ENCODE data around the gene SLC35B3. TPM values are rescaled to one million over a fixed set of nuclear protein-coding genes. Genes with fewer than 3 reads are reported as not detected.
A peak's percentile ranks its signal among the peaks of the same experiment; 100 is the strongest.
"Not testable (repeated sequence)": the region's sequence is repeated elsewhere in the genome, so short reads cannot be mapped to it uniquely, and the experiment has no call there.

The SLC35B3 gene
- total RNA-seq, result 19.3 and 24.7 TPM in 2 replicates

DNA sequence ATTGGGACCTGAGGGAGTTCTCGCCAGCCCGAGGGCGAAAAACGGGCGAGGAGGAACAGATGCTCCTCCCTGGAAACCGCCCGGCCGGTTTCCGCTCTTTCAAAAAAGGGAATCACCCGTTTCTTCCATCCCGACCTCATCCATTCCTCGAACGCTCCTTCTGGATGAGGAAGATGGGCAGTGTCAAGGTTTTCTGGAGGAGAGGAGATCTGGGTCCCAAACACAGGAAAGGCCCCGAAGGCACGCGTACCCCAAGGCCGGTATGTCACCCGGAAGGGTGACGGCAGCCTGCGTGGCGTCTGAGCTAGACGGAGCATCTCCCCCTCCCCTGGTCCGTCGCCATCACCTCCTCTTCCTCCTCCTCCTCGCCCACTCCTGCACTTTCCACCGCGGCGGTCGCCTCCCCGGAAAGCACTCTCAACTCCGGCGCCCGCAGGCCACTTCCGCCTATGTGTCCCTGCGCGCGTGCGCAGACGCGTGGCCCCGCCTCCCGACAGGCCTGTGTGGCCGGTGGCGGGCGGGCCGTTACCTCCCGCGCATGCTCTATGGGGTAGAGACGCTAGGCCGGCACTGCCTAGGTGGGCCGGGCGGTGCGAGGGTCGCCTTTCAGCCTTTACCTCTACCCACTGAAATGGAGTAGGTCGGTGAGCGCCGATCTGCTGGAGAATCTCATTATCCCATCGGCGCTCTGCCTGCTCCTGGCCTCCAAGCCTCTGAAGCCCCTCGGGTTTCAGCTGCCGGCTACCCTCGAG lies at the start of gene SLC35B3:
TSS of gene SLC35B3 (minus strand) at position 453 of the 752 bp plus-strand sequence.
- DNase-seq (ENCODE audit: low read depth, low spot score), result peak; percentile 60

DNA sequence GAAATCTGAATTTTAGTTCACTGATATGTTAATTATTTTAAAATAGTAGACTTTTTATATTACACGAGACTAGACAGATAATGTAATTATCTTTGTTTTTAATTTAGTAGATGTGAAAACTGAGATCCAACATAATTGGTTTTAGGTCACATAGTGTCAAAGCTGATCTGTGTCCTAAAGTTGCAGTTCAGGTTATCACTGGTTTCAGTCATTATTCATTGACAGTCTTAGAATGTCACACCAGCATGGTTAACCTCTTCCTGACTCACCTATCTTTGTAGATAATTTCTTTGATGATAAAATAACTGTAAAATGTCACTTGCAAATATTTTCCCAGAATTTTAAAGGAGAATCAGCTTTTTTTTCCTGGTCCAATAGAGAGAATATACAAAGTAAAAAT lies 48.3 kb upstream of the SLC35B3 start:
- no peak for DNase-seq (ENCODE audit: low read depth, low spot score)

DNA sequence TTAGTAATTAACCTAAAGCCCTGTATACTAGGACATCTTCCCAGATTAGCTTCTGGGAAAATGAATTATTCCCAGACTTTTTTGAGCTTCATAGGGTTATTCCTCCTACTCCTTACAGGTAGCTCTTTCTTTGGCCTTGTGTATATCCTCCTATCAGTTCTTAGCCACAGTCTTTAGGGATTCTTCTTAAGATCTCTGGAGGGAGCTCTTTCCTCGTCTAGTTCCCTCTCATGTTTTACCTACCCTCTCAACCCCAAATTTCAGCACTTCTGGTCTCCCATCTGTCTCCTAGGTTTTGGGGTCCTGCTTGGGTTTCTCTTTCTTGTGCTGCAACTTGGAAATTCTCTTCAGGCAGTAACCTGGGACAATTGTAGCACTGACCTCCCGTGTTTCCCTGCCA lies 46.4 kb upstream of the SLC35B3 start:
- DNase-seq (ENCODE audit: low read depth, low spot score), result no peak

DNA sequence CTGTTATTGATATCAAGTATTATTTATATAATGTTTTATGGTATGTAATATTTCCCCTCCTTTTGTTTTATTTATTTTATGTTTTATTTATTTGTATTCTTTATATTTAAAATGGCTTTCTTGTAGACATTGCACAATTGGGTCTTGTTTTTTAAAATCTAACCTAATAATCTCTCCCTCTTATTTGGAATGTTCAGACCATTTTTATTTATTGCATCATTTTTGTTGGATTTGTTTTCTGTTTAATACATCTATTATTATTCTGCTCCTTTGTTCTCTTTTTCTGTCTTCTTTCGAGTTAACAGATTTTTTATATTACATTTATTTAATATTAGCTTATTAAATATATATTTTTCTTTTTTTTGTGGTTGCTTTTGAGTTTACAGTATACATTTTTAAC lies 43.1 kb upstream of the SLC35B3 start:
- no peak for DNase-seq (ENCODE audit: low read depth, low spot score)

DNA sequence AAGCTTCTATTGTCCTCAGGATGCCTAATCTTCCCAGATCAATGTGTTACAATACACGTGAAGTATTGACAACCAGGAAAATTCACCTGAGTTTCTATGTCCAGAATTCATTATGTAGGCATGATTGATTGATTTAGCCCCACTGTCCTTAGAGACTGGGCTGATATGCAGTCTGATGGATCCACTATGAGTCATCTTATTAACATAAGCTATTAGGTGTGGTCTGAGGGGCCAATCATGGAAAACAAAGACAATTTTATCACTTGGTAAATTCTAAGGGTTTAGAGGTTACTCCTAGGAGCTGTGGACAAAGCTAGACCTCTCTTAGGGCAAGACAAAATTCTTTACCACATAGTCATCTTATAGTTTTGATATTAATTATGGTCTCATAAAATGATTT lies 41.3 kb upstream of the SLC35B3 start:
- DNase-seq (ENCODE audit: low read depth, low spot score), result no peak

DNA sequence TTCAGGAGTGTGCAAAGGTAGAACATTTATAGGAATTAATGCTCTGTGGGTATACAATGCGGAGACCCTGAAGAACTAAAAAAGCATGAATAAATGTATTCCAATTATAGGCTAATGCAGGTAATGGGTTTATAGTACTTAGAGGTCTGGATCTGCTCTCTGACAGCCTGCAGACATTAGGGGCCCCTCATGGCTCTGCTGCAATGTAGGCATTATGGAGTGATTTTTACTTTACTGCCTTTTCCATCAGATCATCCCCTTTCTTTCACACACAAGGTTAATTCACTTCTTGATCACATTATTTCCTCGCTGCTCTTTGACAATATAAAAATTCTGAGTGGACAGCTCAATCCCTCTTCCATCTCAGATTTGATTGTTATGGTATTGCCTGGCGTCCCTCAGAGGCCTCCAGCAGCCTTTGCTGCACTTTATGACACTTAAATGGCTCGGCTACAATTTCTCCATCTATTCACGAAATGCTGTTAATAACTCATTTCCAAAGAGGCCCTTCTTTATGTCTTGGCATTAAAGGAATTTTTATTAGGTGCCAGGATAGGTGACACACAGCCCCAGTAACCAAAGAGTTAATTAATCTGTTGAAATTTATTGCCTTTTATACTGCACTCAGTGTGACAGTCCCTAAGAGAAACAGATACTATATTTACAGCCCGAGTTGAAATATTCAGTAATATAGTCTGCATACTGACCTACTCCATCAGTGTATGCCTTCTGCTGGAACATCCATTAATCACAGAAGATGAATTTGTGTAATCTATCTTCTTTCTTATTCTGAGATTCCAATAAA lies 33.4 kb upstream of the SLC35B3 start:
- no peak for DNase-seq (ENCODE audit: low read depth, low spot score)

DNA sequence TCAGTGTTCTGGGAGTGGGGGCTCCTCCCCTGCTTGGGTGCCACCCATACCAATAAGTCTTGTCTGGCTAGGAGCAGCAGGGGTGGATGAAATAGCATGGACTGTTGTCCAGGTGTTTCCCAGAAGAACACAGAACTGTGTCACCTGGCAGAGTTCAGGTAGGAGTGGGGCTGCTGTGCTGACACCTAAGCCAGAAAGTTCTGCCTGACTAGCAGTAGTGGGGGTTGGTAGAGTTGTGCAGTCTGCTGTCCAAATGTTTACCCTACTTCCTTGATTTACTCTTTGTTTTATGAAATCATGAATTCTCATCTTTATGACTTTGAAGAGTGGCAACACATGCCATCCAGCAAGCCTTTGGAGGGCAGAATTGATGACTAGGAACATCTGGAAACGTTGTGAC lies 27.3 kb upstream of the SLC35B3 start:
- no peak for DNase-seq (ENCODE audit: low read depth, low spot score)

DNA sequence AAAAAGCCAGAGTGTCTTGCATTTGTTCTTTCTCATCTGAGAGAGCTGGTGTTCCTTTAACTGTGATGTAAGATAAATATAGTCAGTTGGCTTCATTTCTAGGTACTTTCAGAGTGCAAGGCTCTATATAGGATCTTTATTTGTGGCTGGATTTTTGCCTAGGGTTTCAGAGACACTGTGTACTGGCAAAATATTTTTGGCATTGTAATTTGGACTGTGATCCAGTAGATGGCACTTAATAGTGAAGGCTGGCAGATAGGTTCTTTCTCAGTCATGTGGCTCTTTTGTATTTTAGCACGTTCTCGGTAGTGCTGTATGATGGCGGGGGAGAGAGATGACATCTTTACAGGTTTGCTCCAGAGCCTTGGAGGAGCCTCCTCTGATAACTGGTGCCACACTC lies 26.8 kb upstream of the SLC35B3 start:
- DNase-seq (ENCODE audit: low read depth, low spot score), result no peak

DNA sequence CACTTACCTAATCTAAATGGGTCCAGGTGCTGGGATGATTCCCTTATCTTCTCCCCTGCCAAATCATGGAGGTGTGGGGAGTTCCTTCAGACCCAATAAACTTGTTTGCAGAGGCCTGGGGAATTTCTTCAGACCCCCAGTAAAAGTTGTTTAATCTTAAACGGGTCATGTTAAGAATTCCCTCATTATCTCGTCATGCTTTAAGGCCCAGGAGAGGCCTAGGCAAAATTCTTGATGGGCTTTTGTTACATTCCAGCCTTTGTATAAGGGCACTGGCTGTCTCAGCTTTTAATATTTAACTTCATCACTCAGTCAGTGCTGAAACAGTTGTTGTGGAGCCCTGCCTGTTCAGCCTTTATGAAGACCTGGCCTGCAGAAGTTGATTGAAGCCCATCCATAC lies 11.0 kb upstream of the SLC35B3 start:
- no peak for DNase-seq (ENCODE audit: low read depth, low spot score)

DNA sequence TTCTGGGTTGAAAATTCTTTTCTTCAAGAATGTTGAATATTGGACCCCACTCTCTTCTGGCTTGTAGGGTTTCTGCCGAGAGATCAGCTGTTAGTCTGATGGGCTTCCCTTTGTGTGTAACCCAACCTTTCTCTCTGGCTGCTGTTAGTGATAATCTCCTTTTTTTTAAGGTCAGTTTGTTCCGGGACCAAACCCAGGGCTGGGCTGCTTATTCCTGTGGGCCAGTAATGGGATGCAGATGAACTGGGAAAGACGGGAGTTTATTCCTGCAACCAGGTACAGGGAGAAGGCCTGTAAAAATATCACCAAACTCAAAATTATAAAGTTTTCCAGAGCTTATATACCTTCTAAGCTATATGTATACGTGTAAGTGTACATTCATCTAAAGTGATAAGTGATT lies 10.6 kb upstream of the SLC35B3 start:
- not testable (repeated sequence) for DNase-seq (ENCODE audit: low read depth, low spot score)

DNA sequence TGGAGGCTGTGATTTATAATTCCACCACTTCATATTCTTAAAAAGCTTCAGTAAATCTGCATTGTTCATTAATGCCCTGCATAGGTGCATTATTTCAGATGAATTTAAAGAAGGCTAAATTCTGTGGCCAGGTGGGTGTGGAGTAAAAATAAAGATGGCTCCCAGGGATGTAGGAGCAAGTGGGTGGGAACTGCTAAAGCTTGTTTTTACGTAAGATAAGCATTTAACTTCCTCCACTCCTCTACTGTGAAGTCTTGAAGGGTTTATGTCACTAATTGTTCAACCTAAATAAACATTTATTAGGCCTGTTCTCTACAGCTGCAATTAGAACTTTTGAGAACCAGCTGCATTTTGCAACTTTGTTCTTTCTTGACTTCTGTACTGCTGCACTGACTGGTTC lies 6.8 kb upstream of the SLC35B3 start:
- DNase-seq (ENCODE audit: low read depth, low spot score), result no peak

DNA sequence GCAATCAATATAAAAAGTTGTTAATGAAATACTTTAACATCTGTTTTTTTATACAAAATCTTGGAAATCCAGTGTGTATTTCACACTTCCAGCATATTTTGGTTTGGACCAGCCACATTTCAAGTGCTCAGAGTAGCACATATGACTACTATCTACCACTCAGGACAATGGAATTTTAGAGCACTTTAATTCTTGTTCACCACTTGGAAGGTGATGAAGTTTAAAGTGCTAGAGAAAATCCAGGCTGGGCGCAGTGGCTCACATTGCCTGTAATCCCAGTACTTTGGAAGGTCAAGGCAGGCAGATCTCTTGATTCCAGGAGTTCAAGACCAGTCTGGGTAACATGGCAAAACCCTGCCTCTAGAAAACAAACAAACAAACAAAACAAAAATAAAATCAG lies 6.1 kb upstream of the SLC35B3 start:
- DNase-seq (ENCODE audit: low read depth, low spot score), result no peak

DNA sequence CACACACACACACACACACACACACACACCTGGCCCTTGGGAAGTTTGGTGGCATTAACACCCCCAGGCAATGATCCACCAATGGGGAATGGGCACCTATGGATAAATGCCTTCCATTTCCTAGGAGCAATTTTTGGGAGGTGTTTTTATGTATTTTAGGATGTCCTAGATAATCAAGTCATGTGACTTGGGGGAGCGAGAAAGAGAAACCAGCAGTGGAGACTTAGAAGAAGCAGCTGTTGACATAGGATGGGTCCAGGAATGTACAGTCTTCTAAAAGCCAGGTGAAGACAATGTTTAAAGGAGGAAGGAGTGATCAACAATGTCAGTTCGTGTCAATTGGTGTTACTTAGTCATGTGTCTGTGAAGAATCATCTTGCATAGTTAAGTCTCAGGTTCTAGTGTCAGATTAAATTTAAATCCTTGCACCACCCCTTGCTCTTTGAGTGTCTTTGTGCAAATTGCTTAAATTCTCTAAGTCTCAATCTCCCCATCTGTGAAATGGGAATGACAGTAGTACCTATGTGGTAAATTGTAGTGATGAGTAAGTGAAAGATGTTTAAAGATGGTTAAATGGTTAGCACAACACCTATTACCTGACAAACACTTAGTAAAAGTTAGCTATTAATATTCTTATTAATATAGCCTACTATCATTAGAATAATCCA lies 4.4 kb upstream of the SLC35B3 start:
- DNase-seq (ENCODE audit: low read depth, low spot score), result no peak

DNA sequence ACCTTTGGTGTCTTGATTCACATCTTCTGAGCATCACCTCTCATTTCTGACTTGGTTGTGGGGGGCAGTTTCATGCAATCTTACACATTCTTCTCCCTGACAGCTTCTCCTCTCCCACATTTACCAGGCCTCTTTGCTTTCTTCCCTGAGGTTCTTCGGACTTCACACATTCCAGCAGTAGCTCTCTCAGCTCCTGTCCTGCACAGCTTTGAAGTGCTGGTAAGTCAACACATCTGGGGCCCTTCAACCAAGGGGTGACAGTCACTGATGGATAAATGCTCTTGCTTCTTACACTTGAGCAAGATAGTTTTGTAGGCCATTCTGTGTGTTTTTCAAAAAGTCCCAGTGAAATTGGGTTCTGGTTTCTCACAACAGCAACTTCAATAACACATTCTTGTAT lies 2.5 kb upstream of the SLC35B3 start:
- DNase-seq (ENCODE audit: low read depth, low spot score), result no peak

DNA sequence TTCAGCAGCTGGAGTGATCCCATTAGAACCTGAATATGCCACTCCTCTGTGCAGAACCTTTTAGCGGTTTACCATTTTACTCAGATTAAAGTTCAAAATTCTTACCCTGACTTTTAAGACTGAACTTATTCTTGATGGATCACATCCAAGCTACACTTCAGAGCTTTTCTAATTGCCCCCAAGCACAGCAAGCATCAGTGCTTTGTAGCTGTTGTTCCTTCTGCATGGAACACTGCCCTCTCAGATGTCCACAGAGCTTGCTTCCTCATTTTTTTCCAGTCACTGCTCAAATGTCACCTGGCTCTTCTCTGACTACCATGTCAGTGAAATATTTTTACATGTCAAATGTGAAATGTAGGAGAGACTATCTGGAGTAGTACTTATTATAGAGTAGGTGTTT lies 1.6 kb upstream of the SLC35B3 start:
- no peak for DNase-seq (ENCODE audit: low read depth, low spot score)

DNA sequence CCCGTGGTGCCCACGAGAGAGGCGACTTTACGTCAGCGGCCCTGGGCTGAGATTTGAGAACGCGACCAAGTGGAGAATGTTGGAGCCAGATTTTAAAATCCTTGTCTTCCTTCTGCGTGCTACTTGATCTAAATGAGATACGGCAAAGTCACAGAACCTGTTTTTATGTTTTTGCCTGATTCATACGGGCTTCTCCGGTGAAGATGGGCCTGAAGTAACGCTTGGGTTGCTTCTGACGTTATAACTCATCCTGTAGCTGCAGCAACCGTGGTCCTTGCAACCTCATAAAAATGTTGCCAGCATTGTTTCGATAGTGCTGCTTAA lies 462 bp upstream of the SLC35B3 start:
- no peak for DNase-seq (ENCODE audit: low read depth, low spot score)

DNA sequence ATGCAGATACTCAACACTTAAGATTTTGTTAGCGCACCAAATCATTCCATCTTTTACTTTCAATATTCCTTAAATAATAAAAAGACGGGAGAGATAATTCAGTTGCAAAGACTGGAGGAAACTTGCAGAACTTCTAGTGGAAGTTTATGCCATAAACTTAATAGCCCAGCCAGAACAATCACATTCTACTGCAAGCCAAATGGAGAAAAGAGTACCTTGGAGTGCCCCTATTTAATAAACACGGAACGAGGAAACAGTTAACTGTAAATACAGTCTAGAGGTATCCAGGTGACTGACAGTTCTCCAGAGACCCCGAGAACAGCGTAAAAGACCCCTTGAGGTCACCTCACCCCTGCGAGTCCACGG lies 635 bp downstream of the SLC35B3 start:
- DNase-seq (ENCODE audit: low read depth, low spot score), result no peak

DNA sequence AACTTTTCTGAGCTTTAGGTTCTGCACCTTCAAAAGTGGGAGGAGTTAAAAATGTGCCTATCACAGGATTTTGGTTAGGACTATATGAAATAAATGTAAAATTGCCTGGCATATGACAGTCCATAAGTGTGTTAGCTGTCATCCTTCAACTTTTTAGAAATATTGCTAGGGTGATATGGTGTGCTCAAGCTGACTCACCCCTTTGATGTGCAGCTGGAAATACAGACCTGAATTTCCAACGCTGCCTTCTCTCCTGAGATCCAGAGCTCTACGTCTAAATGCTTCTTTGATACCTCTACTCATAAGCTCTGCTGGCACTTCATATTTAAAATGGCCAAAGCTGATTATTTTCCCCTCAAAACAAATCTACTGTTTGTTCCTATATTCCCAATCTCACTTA lies 2.7 kb downstream of the SLC35B3 start:
- no peak for DNase-seq (ENCODE audit: low read depth, low spot score)

DNA sequence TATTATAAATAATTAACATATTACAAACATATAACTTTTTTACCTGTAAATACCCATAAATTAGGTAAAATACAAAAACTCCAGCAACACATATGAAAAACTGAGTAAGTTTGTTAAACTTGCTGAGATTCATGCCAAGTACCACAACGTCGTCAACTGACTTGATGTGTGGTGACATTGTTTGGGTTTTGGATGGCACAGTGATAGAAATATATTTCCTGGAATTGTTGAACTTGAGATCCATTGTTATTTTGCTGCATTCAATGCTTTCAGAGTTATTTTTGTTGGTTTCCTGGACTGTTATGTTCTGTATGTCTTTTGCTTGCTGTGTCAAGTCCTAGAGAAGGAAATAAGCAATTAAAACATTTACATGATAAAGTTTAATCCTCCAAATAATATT lies 5.5 kb downstream of the SLC35B3 start:
- peak; percentile 7 for DNase-seq (ENCODE audit: low read depth, low spot score)

DNA sequence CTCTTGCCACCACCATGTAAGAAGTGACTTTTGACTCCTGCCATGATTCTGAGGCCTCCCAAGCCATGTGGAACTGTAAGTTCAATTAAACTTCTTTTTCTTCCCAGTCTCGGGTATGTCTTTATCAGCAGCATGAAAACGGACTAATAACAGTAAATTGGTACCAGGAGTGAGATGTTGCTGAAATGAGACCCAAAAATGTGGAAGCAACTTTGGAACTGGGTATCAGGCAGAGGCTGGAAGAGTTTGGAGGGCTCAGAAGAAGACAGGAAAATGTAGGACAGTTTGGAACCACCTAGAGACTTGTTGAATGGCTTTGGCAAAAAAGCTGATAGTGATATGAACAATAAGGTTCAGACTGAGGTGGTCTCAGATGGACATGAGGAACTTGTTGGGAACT lies 8.8 kb downstream of the SLC35B3 start:
- DNase-seq (ENCODE audit: low read depth, low spot score), result not testable (repeated sequence)

DNA sequence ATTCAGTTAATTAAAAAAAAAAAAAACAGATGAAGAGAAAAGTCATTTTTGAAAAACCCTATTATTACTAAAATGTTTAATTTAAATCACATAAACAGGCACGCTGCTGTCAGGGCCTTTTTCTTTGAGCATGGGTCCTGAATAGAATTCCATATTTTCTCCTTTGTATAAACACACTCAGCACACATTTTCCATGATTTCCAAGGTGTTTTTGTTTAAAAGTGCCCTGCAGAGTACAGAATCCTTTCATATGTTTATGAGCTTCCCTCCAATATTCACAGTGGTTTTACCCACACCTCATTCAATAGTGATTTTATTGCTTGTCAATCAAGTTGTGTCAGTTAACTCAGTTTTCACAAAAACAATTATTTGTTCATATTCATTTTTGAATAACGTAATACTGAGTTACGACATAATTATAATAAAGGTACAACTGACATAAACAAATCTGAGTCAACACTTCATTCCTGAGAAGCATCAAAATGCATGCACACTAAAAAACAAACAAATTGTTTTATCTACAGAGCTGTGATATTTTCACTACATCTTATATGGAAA lies 15.2 kb downstream of the SLC35B3 start:
- no peak for DNase-seq (ENCODE audit: low read depth, low spot score)

DNA sequence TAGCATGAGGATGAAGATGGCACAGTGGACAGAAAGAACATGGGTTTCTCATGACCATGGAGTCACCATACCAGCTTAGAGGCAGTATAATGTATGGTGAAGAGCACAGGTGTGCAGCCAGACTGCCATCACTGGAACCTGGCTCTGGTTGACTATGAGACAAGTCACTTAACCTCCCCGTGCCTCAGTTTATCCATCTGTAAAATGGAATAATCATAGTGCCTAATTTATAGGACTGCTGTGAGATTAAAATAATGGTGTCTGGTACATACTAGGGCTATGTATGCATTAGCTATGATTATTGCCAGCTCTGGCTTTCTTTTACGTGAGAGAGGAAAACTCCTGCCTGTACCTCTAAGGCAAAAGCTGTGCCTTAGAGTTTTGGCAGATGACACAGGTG lies 19.4 kb downstream of the SLC35B3 start:
- no peak for DNase-seq (ENCODE audit: low read depth, low spot score)

All from pulmonary artery endothelial cell (primary cell).